Activated B cell treated with CpG ODN at 0.5 μM for 24 hours (primary cell): ENCODE measurements around the gene CDNF. TPM values are rescaled to one million over a fixed set of nuclear protein-coding genes. Genes with fewer than 3 reads are reported as not detected.

Experiments used
- ATAC-seq: fragments of 200-7000 bp; cut with Tn5 transposase; one replicate; pipeline ENCODE4 v1.10.0; 2021; ENCODE audit warnings: low read depth, mild to moderate bottlenecking, moderate library complexity
- CTCF ChIA-PET: fragments of 350-600 bp; sonication (Branson Sonifier 250); formaldehyde crosslinking; loops from one replicate; lab custom pipeline; 2021; ENCODE audit warnings: antibody characterized with exemption; lab: Charles Lee
- POLR2A ChIA-PET: fragments of 350-600 bp; sonication (Branson Sonifier 250); formaldehyde crosslinking; loops from one replicate; lab custom pipeline; 2021; ENCODE audit warnings: antibody characterized with exemption; lab: Charles Lee
- DNase-seq: peaks from one replicate; pipeline ENCODE4 v3.0.0; 2022
- H3K27ac Mint-ChIP-seq: one replicate; pipeline ENCODE4 v1.8.0; 2020; ENCODE audit warnings: mixed read lengths
- H3K27me3 Mint-ChIP-seq: one replicate; pipeline ENCODE4 v1.8.0; 2021; ENCODE audit warnings: mixed read lengths
- H3K36me3 Mint-ChIP-seq: one replicate; pipeline ENCODE4 v1.8.0; 2021; ENCODE audit warnings: low read depth, mixed read lengths
- H3K4me1 Mint-ChIP-seq: one replicate; pipeline ENCODE4 v1.8.0; 2021; ENCODE audit warnings: mixed read lengths
- H3K4me3 Mint-ChIP-seq: one replicate; pipeline ENCODE4 v1.8.0; 2020; ENCODE audit warnings: mild to moderate bottlenecking, mixed read lengths
- H3K9me3 Mint-ChIP-seq: one replicate; pipeline ENCODE4 v1.8.0; 2020; ENCODE audit warnings: mixed read lengths
- CTCF ChIP-seq: fragments of 200-600 bp; IDR thresholded peaks from one replicate; pipeline ENCODE4 v1.8.0; 2022; ENCODE audit warnings: antibody characterized with exemption, mild to moderate bottlenecking
- intact Hi-C: fragments of 100-400 bp; cut with micrococcal nuclease; formaldehyde crosslinking; loops from one replicate; pipeline ENCODE4 v1.15.1; 2024
- total RNA-seq: library from RNA; stranded (reverse); gene quantifications from 2 replicates; pipeline ENCODE4 v1.2.3, GENCODE V29; 2022

The CDNF gene
- total RNA-seq, 1 donor from 2014 or later = 0.98 TPM

- ChIA-PET POLR2A (no interaction called here), CTCF (no interaction called here)
- DNase-seq (no peak), ATAC-seq (no peak)
- no peak for TF ChIP-seq CTCF
- Mint-ChIP-seq H3K27ac (no peak overlapping the region), H3K27me3 (no peaks in the 10 kb centered on the region), H3K4me1 (no peaks in the 10 kb centered on the region), H3K36me3 (peaks cover 54% of the 10 kb centered on the region), H3K4me3 (no peak overlapping the region), H3K9me3 (no peaks in the 10 kb centered on the region)
- intact Hi-C loops = no loop called here
These were observed 20.6 kb upstream of the CDNF start for GRCh38 chr10:14858338-14858960.

GRCh38 chr10:14855453-14855852 is 17.6 kb upstream of the CDNF start:
- ChIA-PET CTCF (no interaction called here), POLR2A (no interaction called here)
- peaks cover 65% of the 10 kb centered on the region for H3K36me3 Mint-ChIP-seq
- ATAC-seq (no peak), DNase-seq (no peak)
- intact Hi-C loops = no loop called here
- no peak overlapping the region for H3K27ac Mint-ChIP-seq
- H3K4me3 Mint-ChIP-seq = no peak overlapping the region
- no peaks in the 10 kb centered on the region for H3K4me1 Mint-ChIP-seq
- H3K27me3 Mint-ChIP-seq = no peaks in the 10 kb centered on the region
- TF ChIP-seq CTCF = no peak
- no peaks in the 10 kb centered on the region for H3K9me3 Mint-ChIP-seq

GRCh38 chr10:14852236-14852635 is 14.4 kb upstream of the CDNF start:
- Mint-ChIP-seq H3K4me3 (no peak overlapping the region), H3K4me1 (no peaks in the 10 kb centered on the region), H3K36me3 (peaks cover 57% of the 10 kb centered on the region), H3K27me3 (no peaks in the 10 kb centered on the region), H3K9me3 (no peaks in the 10 kb centered on the region), H3K27ac (no peak overlapping the region)
- TF ChIP-seq CTCF = no peak
- intact Hi-C loops = no loop called here
- ChIA-PET CTCF (no interaction called here), POLR2A (no interaction called here)
- DNase-seq = no peak
- no peak for ATAC-seq

- ATAC-seq (no peak), DNase-seq (no peak)
- Mint-ChIP-seq H3K4me1 (peaks cover 3% of the 10 kb centered on the region), H3K9me3 (no peaks in the 10 kb centered on the region), H3K27me3 (no peaks in the 10 kb centered on the region), H3K27ac (no peak overlapping the region), H3K36me3 (peaks cover 73% of the 10 kb centered on the region), H3K4me3 (no peak overlapping the region)
- ChIA-PET POLR2A (no interaction called here), CTCF (no interaction called here)
- TF ChIP-seq CTCF = no peak
- intact Hi-C loops = no loop called here
These were observed 7.1 kb upstream of the CDNF start for GRCh38 chr10:14844948-14845347.

- ATAC-seq = no peak
- Mint-ChIP-seq H3K9me3 (no peaks in the 10 kb centered on the region), H3K4me1 (peaks cover 13% of the 10 kb centered on the region), H3K27me3 (no peaks in the 10 kb centered on the region), H3K27ac (no peak overlapping the region), H3K36me3 (peaks cover 67% of the 10 kb centered on the region), H3K4me3 (no peak overlapping the region)
- no peak for DNase-seq
- intact Hi-C loops = no loop called here
- no peak for TF ChIP-seq CTCF
- POLR2A ChIA-PET = interaction anchor here (0.6 kb wide), 1 partner anchor 20 kb away, joined by 4 read pairs; no protein-coding TSS in a partner anchor
- CTCF ChIA-PET = no interaction called here
These were observed 5.6 kb upstream of the CDNF start for GRCh38 chr10:14843327-14843988.
